GM23248 (cell line): Measurements from ENCODE around the gene PNKD.

Experiments used
- EZH2 ChIP-seq: fragments of 200-600 bp; sonication (generic); IDR thresholded peaks from 2 replicates; pipeline ENCODE4 v1.6.1; 2018; ENCODE audit warnings: antibody characterized with exemption, mild to moderate bottlenecking; ENCODE audit not compliant: insufficient read depth, poor library complexity, severe bottlenecking
- EZH2phosphoT487 ChIP-seq: fragments of 200-600 bp; sonication (generic); IDR thresholded peaks from 2 replicates; pipeline ENCODE4 v1.6.1; 2018; ENCODE audit warnings: antibody characterized with exemption, moderate library complexity, mild to moderate bottlenecking, low read depth; ENCODE audit not compliant: insufficient read depth

- TF ChIP-seq EZH2 = no peak
- no peak for TF ChIP-seq EZH2phosphoT487
These were observed 123.5 kb downstream of the PNKD start for GRCh38 chr2:218393750-218394290.
